K562 (cell line): ENCODE data around the gene FKBP8. TPM values are rescaled to one million over a fixed set of nuclear protein-coding genes. Genes with fewer than 3 reads are reported as not detected.

Experiments used
- BMI1 ChIP-seq: fragments of 150-350 bp; IDR thresholded peaks from 2 replicates; pipeline ENCODE4 v1.6.1; 2014; ENCODE audit warnings: low read length
- BRF1 ChIP-seq: IDR thresholded peaks from 3 replicates; pipeline ENCODE4 v1.6.1; 2011; ENCODE audit warnings: borderline replicate concordance, mild to moderate bottlenecking; ENCODE audit not compliant: insufficient read length; ENCODE audit errors: extremely low read depth
- CHD4 ChIP-seq: fragments of 200-600 bp; sonication (generic); IDR thresholded peaks from 3 replicates; pipeline ENCODE4 v1.6.1; 2012; ENCODE audit warnings: low read depth, mild to moderate bottlenecking, mixed read lengths, low read length, inconsistent platforms; ENCODE audit not compliant: insufficient read depth, insufficient replicate concordance, poor library complexity, severe bottlenecking
- ESRRA ChIP-seq: fragments of 450-650 bp; IDR thresholded peaks from 2 replicates; pipeline ENCODE4 v1.6.1; 2014; ENCODE audit warnings: low read depth, mild to moderate bottlenecking, moderate library complexity, borderline replicate concordance
- ETV5 ChIP-seq: sonication (generic); formaldehyde crosslinking; IDR thresholded peaks from 2 replicates; pipeline ENCODE4 v1.4.0; 2020; ENCODE audit warnings: low read depth, mild to moderate bottlenecking, missing genetic modification reagents
- HDAC3 ChIP-seq: fragments of 450-650 bp; IDR thresholded peaks from 2 replicates; pipeline ENCODE4 v1.6.1; 2018; ENCODE audit warnings: borderline replicate concordance, mild to moderate bottlenecking, moderate library complexity; ENCODE audit not compliant: partially characterized antibody
- KDM1A ChIP-seq, 2 experiments: fragments of 450-650 bp; IDR thresholded peaks; 2 replicates each; pipeline ENCODE4 v1.6.1; 2016; ENCODE audit warnings: mild to moderate bottlenecking in 2 of 2
- KLF10 ChIP-seq: fragments of 250-450 bp; sonication (Bioruptor Pico); IDR thresholded peaks from 2 replicates; pipeline ENCODE4 v1.6.1; 2021; ENCODE audit warnings: matching md5 sums
- SAFB2 ChIP-seq: fragments of 200-400 bp; formaldehyde crosslinking; IDR thresholded peaks from 2 replicates; pipeline ENCODE4 v1.6.1; 2018; ENCODE audit warnings: borderline replicate concordance, low read length, low read depth, moderate library complexity; ENCODE audit not compliant: severe bottlenecking
- SIN3A ChIP-seq, 2 experiments: fragments of 150-350 bp in 1 of 2; IDR thresholded peaks; 2 replicates each; pipeline ENCODE4 v1.6.1; 2011 to 2016; ENCODE audit warnings: borderline replicate concordance in 2 of 2, low read depth in 2 of 2, low read length in 2 of 2, mild to moderate bottlenecking in 2 of 2, moderate library complexity in 2 of 2; ENCODE audit not compliant: control insufficient read depth in 1 of 2
- THAP7 ChIP-seq: fragments of 250-450 bp; sonication (Bioruptor Pico); IDR thresholded peaks from 2 replicates; pipeline ENCODE4 v1.5.0; 2021
- THRB ChIP-seq: fragments of 450-650 bp; formaldehyde crosslinking; conservative IDR thresholded peaks from 2 replicates; pipeline ENCODE4 v1.4.0; 2022; ENCODE audit warnings: mild to moderate bottlenecking, missing genetic modification characterization
- XRCC5 ChIP-seq: fragments of 200-400 bp; formaldehyde crosslinking; IDR thresholded peaks from 2 replicates; pipeline ENCODE4 v1.6.1; 2017; ENCODE audit warnings: low read depth, mild to moderate bottlenecking, low read length
- ZBTB43 ChIP-seq: sonication (generic); formaldehyde crosslinking; IDR thresholded peaks from 2 replicates; pipeline ENCODE4 v1.8.0; 2023; ENCODE audit warnings: mild to moderate bottlenecking, missing genetic modification reagents
- ZC3H8 ChIP-seq: fragments of 450-650 bp; IDR thresholded peaks from 2 replicates; pipeline ENCODE4 v1.6.1; 2017
- ZKSCAN1 ChIP-seq: fragments of 150-350 bp; IDR thresholded peaks from 2 replicates; pipeline ENCODE4 v1.6.1; 2016; ENCODE audit warnings: low read depth, low read length
- ZNF764 ChIP-seq: fragments of 250-450 bp; sonication (Bioruptor Pico); IDR thresholded peaks from 2 replicates; pipeline ENCODE4 v1.4.0; 2020; ENCODE audit warnings: low read depth, mild to moderate bottlenecking, moderate library complexity
- ZSCAN29 ChIP-seq: fragments of 450-650 bp; IDR thresholded peaks from 2 replicates; pipeline ENCODE4 v1.6.1; 2017
- polyA plus RNA-seq, 8 experiments: library from polyadenylated mRNA; depleted of rRNA in 4 of 8; stranded (reverse) in 5 of 8; unstranded in 3 of 8; fragments of >200 nt; fragmentation: Nextera tagmentation in 2 of 8; fragmentation: Illumina TruSeq in 1 of 8; extraction: Ambion mirVana in 2 of 8; extraction: Trizol in 1 of 8; gene quantifications; 2 replicates each; pipeline versions ENCODE4 v1.2.1 to v1.2.3, GENCODE V29; 2011 to 2014; ENCODE audit warnings: inconsistent platforms in 1 of 8, missing spikeins in 1 of 8
- total RNA-seq, 7 experiments: library from RNA; depleted of rRNA in 6 of 7; stranded (reverse); fragments of >200 nt in 6 of 7; fragmentation: Illumina TruSeq in 2 of 7; extraction: Trizol in 2 of 7; gene quantifications; 2 replicates each; pipeline versions ENCODE4 v1.2.1 to v1.2.3, GENCODE V29; 2011 to 2021; ENCODE audit warnings: low replicate concordance in 1 of 7
- TF ChIP-seq, protein P1 (sequence below): fragments of 450-650 bp; IDR thresholded peaks from 2 replicates; pipeline ENCODE4 v1.6.1; 2016; ENCODE audit warnings: borderline replicate concordance

FKBP8 gene
- total and polyA plus RNA-seq, 9 of the 15 experiments (the other 6 are each of a cell fraction or from before 2014, with no cell fraction given), result 0.46 to 236 (median 104) TPM

DNA sequence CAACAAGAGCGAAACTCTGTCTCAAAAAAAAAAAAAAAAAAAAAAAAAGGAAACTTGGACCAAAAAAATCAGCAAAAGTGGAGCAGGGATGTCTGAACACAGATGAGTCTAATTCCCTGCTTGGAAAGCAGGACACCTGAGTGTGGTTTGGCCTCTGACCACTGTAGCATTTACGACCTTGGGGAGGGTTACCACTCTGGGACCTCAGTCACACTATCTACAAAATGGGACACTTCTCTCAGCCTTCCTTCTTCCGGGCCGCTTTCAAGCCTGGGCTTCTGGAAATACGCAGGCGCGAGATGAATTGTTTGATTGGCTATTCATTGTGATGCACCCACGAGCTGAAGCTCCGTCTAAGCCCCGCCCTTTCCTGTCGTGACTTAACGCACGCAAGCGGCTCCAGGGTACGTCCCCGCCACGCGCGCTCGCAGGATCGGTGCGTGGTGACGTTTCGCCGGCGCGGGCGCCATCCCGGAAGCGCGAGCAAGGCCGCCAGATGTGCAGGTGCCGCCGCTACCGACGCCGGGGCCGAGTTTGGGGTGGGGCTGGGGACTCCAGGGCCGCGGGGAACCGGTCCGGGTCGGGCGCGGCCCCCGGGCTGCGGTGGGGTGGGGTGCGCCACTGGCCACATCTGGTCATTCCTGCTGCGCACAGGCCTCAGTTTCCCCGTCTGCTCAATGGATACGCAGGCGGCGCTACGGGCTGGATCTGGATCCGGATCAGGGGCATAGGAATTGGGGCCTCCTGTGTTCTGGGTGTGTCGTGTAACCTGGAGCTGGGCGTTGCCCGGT, 14.2 kb upstream of the FKBP8 start, which contains the start of gene KXD1 (continued):
- TF ChIP-seq SIN3A (IDR thresholded peaks at IDR 0.05; ENCODE audit: borderline replicate concordance in 2 of 2, control insufficient read depth in 1 of 2, low read depth in 2 of 2, low read length in 2 of 2) (peak; percentile 63 to 89; a peak in 2 of 4 replicates), ZBTB43 (CRISPR knock-in tag) (no peak), SAFB2 (no peak), ETV5 (CRISPR knock-in tag) (peak; percentile 86), BRF1 (no peak), THRB (CRISPR knock-in tag) (no peak), ZKSCAN1 (no peak), ESRRA (peak; percentile 99), HDAC3 (no peak), KDM1A (IDR thresholded peaks at IDR 0.05) (peak; percentile 97 to 99), CHD4 (peak; percentile 87), ZSCAN29 (peak; percentile 78), BMI1 (no peak), ZNF764 (CRISPR knock-in tag) (no peak), ZC3H8 (no peak), KLF10 (no peak), THAP7 (CRISPR knock-in tag) (no peak), XRCC5 (no peak)
- TF ChIP-seq, protein P1, sequence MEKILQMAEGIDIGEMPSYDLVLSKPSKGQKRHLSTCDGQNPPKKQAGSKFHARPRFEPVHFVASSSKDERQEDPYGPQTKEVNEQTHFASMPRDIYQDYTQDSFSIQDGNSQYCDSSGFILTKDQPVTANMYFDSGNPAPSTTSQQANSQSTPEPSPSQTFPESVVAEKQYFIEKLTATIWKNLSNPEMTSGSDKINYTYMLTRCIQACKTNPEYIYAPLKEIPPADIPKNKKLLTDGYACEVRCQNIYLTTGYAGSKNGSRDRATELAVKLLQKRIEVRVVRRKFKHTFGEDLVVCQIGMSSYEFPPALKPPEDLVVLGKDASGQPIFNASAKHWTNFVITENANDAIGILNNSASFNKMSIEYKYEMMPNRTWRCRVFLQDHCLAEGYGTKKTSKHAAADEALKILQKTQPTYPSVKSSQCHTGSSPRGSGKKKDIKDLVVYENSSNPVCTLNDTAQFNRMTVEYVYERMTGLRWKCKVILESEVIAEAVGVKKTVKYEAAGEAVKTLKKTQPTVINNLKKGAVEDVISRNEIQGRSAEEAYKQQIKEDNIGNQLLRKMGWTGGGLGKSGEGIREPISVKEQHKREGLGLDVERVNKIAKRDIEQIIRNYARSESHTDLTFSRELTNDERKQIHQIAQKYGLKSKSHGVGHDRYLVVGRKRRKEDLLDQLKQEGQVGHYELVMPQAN, result peak; percentile 48; the same call in 1 of the 2 replicates
